GM12878 (cell line): ENCODE results near the gene GPC5. TPM values are rescaled to one million over a fixed set of nuclear protein-coding genes. Genes with fewer than 3 reads are reported as not detected.
A peak's percentile ranks its signal among the peaks of the same experiment; 100 is the strongest.

Experiments used
- ATAC-seq: fragments of 200-7000 bp; cut with Tn5 transposase; 3 replicates; pipeline ENCODE4 v1.9.1; 2020; ENCODE audit warnings: mild to moderate bottlenecking, moderate library complexity
- BruUV-seq: library from RNA; stranded (reverse); fragments of 400-500 nt; replicated peaks from 2 replicates; lab custom pipeline; 2021; lab: Mats Ljungman, UMichigan
- CTCF ChIA-PET: fragments of 300-600 bp; sonication (Branson Sonifier 250); formaldehyde crosslinking; extraction: SDS; loops from one replicate; lab custom pipeline; 2021; ENCODE audit warnings: inconsistent platforms; lab: Yijun Ruan, JAX
- POLR2A ChIA-PET: fragments of 350-600 bp; formaldehyde crosslinking; extraction: SDS; loops from one replicate; lab custom pipeline; 2021; ENCODE audit warnings: inconsistent platforms; lab: Charles Lee
- RAD21 ChIA-PET: fragments of 300-600 bp; sonication (Branson Sonifier 250); formaldehyde crosslinking; loops from one replicate; lab custom pipeline; 2023; ENCODE audit warnings: antibody characterized with exemption; ENCODE audit not compliant: unreplicated experiment; lab: Charles Lee
- SMC1A ChIA-PET: fragments of 300-600 bp; sonication (Branson Sonifier 250); formaldehyde crosslinking; loops from one replicate; lab custom pipeline; 2023; ENCODE audit not compliant: unreplicated experiment, uncharacterized antibody; lab: Charles Lee
- DNase-seq: peaks from one replicate; pipeline ENCODE4 v3.0.0-alpha.2; 2011; ENCODE audit warnings: low read depth, low spot score
- FAIRE-seq: peaks from 3 replicates; lab custom pipeline; 2011; peaks lifted over from hg19 to GRCh38; lab: Jason Lieb, UNC
- H2AFZ ChIP-seq: 2 replicates; pipeline ENCODE4 v1.6.0; 2011; ENCODE audit warnings: low read depth, low read length, control low read depth; ENCODE audit not compliant: control insufficient read depth
- H3K27ac ChIP-seq: 2 replicates; pipeline ENCODE4 v1.5.1; 2011; ENCODE audit warnings: control low read depth; ENCODE audit not compliant: control insufficient read depth, insufficient read depth
- H3K27me3 ChIP-seq, 2 experiments: replicated peaks in 1 of 2; 2 replicates each; pipeline versions ENCODE4 v1.6.0 to v1.6.1; 2011; ENCODE audit warnings: low read length in 1 of 2; ENCODE audit not compliant: control insufficient read depth in 2 of 2, insufficient read depth in 2 of 2
- H3K36me3 ChIP-seq, 2 experiments: 2 replicates each; pipeline ENCODE4 v1.5.1; 2011; ENCODE audit warnings: low read length in 1 of 2; ENCODE audit not compliant: control insufficient read depth in 2 of 2, insufficient read depth in 2 of 2
- H3K4me1 ChIP-seq: 2 replicates; pipeline ENCODE4 v1.6.1; 2011; ENCODE audit warnings: mild to moderate bottlenecking, low read length, moderate library complexity, mixed read lengths; ENCODE audit not compliant: control insufficient read depth, insufficient read depth
- H3K4me2 ChIP-seq: 2 replicates; pipeline ENCODE4 v1.6.0; 2011; ENCODE audit warnings: control low read depth; ENCODE audit not compliant: control insufficient read depth, insufficient read depth
- H3K4me3 ChIP-seq: fragments of 200-600 bp; sonication (generic); 2 replicates; pipeline ENCODE4 v1.5.1; 2016
- H3K79me2 ChIP-seq: 2 replicates; pipeline ENCODE4 v1.6.0; 2011; ENCODE audit warnings: low read length; ENCODE audit not compliant: control insufficient read depth, insufficient read depth
- H3K9ac ChIP-seq: 2 replicates; pipeline ENCODE4 v1.8.0; 2011; ENCODE audit warnings: low read length, control low read depth, mixed read lengths; ENCODE audit not compliant: control insufficient read depth, insufficient read depth
- H3K9me3 ChIP-seq: replicated peaks from 3 replicates; pipeline ENCODE4 v1.5.1; 2011; ENCODE audit warnings: mild to moderate bottlenecking, low read length; ENCODE audit not compliant: control insufficient read depth, insufficient read depth
- H4K20me1 ChIP-seq: 2 replicates; pipeline ENCODE4 v1.6.0; 2011; ENCODE audit not compliant: control insufficient read depth, insufficient read depth
- JUNB ChIP-seq: IDR thresholded peaks from 2 replicates; pipeline ENCODE4 v1.6.1; 2016; ENCODE audit warnings: antibody characterized with exemption, mild to moderate bottlenecking
- KAT2A ChIP-seq: conservative IDR thresholded peaks from 2 replicates; pipeline ENCODE4 v1.6.1; 2011; ENCODE audit warnings: low read depth, low read length; ENCODE audit not compliant: control insufficient read depth
- POU2F2 ChIP-seq: IDR thresholded peaks from 3 replicates; pipeline ENCODE4 v1.6.1; 2011; ENCODE audit warnings: low read depth, mild to moderate bottlenecking, low read length, borderline replicate concordance
- WGBS: methylation state at CpG from one replicate; pipeline ENCODE4 v1.1.6; 2016; ENCODE audit warnings: low lambda C conversion rate; ENCODE audit not compliant: insufficient replicate concordance, insufficient coverage; ENCODE audit errors: missing lambda C conversion rate; 5-methylcytosine and 5-hydroxymethylcytosine counted together
- in situ Hi-C: fragments of 300-500 bp; cut with MboI; formaldehyde crosslinking; loops from 9 replicates; pipeline ENCODE4 v1.14.3; 2018; ENCODE audit warnings: mixed read lengths
- intact Hi-C: fragments of 100-400 bp; cut with micrococcal nuclease; formaldehyde crosslinking; loops from one replicate; pipeline ENCODE4 v1.14.2; 2022; ENCODE audit not compliant: unreplicated experiment
- polyA plus RNA-seq, 11 experiments: library from polyadenylated mRNA; depleted of rRNA in 4 of 11; unstranded in 6 of 11; stranded (reverse) in 5 of 11; fragments of >200 nt; fragmentation: Nextera tagmentation in 4 of 11; fragmentation: Illumina TruSeq in 1 of 11; extraction: Ambion mirVana in 4 of 11; extraction: Trizol in 1 of 11; gene quantifications; 1 replicate in 1 of 11; 2 replicates in 10 of 11; pipeline versions ENCODE4 v1.2.1 to v1.2.3, GENCODE V29; 2011 to 2016; ENCODE audit warnings: inconsistent platforms in 2 of 11, missing spikeins in 2 of 11, low read depth in 1 of 11
- total RNA-seq, 4 experiments: library from RNA; depleted of rRNA in 3 of 4; stranded (reverse); fragments of >200 nt in 3 of 4; fragmentation: Illumina TruSeq in 1 of 4; extraction: Trizol in 1 of 4; gene quantifications; 2 replicates each; pipeline versions ENCODE4 v1.2.1 to v1.2.3, GENCODE V29; 2013 to 2021
- TF ChIP-seq, protein P1 (sequence below): fragments of 150-350 bp; IDR thresholded peaks from 2 replicates; pipeline ENCODE4 v1.6.1; 2016; ENCODE audit warnings: low read depth, low read length

Gene GPC5
- total and polyA plus RNA-seq, 10 of the 15 experiments (the other 5 are each of a cell fraction or from before 2014, with no cell fraction given) = 0.05 to 0.87 (median 0.44) TPM; not detected in 1

DNA sequence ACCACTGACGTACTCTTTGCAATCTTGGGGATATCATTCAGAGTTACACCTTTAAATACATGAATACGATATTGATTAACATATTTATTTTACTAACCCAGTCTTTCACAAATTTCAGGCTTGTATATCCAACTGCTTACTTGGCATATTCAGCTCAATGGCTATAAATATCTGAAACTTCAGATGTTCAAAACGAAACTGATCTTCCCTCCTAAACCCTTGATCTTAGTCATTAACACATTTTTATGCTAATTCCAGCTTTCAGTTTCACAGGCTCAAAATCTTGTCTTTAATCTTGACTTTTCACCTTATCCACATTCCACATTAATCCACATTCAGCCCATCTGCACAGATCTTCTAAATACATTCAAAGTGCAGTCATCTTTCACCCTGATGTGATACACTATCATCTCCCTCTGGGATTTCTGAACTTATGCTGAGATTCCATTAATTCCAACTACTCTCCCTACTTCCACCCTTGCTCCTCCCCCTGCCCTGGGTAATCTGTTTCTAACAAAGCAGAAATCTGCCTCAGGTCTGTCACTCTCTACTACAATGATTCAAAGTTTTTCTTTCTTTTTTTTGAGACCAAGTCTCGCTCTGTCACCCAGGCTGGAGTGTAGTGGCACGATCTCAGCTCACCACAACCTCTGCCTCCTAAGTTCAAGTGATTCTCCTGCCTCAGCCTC lies 387.2 kb downstream of the GPC5 start:
- no peak for DNase-seq

More for the DNA sequence above, 387.2 kb downstream of the GPC5 start:
- peak; percentile 38 for FAIRE-seq
- Histone ChIP-seq H2AFZ (no peak overlapping the region), H4K20me1 (no peaks in the 10 kb centered on the region), H3K9me3 (no peaks in the 10 kb centered on the region), H3K4me2 (no peak overlapping the region; the same call in 1 of the 2 replicates), H3K36me3 (no peaks in the 10 kb centered on the region), H3K27me3 (no peaks in the 10 kb centered on the region), H3K79me2 (no peaks in the 10 kb centered on the region), H3K27ac (no peak overlapping the region), H3K9ac (no peak overlapping the region), H3K4me3 (no peak overlapping the region)
- intact Hi-C loops (no loop called here), in situ Hi-C loops (no loop called here)
- RAD21 ChIA-PET = no interaction called here
- BruUV-seq = no TSS peak
- CTCF ChIA-PET = no interaction called here
- 40% methylated on average over 5 of the region's 5 CpGs for WGBS
- ATAC-seq = peak; percentile 63
- POLR2A ChIA-PET = no interaction called here
- SMC1A ChIA-PET = no interaction called here
- TF ChIP-seq JUNB (peak; percentile 40; the same call in 1 of the 2 replicates), POU2F2 (peak; percentile 48; the same call in 1 of the 3 replicates), KAT2A (no peak)
- TF ChIP-seq, protein P1, sequence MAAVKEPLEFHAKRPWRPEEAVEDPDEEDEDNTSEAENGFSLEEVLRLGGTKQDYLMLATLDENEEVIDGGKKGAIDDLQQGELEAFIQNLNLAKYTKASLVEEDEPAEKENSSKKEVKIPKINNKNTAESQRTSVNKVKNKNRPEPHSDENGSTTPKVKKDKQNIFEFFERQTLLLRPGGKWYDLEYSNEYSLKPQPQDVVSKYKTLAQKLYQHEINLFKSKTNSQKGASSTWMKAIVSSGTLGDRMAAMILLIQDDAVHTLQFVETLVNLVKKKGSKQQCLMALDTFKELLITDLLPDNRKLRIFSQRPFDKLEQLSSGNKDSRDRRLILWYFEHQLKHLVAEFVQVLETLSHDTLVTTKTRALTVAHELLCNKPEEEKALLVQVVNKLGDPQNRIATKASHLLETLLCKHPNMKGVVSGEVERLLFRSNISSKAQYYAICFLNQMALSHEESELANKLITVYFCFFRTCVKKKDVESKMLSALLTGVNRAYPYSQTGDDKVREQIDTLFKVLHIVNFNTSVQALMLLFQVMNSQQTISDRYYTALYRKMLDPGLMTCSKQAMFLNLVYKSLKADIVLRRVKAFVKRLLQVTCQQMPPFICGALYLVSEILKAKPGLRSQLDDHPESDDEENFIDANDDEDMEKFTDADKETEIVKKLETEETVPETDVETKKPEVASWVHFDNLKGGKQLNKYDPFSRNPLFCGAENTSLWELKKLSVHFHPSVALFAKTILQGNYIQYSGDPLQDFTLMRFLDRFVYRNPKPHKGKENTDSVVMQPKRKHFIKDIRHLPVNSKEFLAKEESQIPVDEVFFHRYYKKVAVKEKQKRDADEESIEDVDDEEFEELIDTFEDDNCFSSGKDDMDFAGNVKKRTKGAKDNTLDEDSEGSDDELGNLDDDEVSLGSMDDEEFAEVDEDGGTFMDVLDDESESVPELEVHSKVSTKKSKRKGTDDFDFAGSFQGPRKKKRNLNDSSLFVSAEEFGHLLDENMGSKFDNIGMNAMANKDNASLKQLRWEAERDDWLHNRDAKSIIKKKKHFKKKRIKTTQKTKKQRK = no peak
- TF ChIP-seq, all 136 proteins: peak for 2
- H3K4me1 ChIP-seq = no peaks in the 10 kb centered on the region
